GM23338 (cell line): ENCODE measurements around the gene SCYGR1. TPM values are rescaled to one million over a fixed set of nuclear protein-coding genes. Genes with fewer than 3 reads are reported as not detected.

Experiments
- ATAC-seq: fragments of 200-7000 bp; cut with Tn5 transposase; 3 replicates; pipeline ENCODE4 v1.9.1; 2020
- DNase-seq: peaks from one replicate; pipeline ENCODE4 v3.0.0-alpha.2; 2015; ENCODE audit warnings: low spot score
- H2AFZ ChIP-seq: fragments of 200-600 bp; sonication (generic); 2 replicates; pipeline ENCODE4 v1.8.0; 2016; ENCODE audit warnings: antibody characterized with exemption, mild to moderate bottlenecking, moderate library complexity
- H3F3A ChIP-seq: fragments of 200-600 bp; sonication (generic); replicated peaks from 2 replicates; pipeline ENCODE4 v1.8.0; 2017; ENCODE audit warnings: antibody characterized with exemption, mixed run types, low read depth
- H3K27ac ChIP-seq: fragments of 200-600 bp; sonication (generic); 2 replicates; pipeline ENCODE4 v1.6.1; 2016; ENCODE audit warnings: low read depth
- H3K27me3 ChIP-seq: fragments of 200-600 bp; sonication (generic); 2 replicates; pipeline ENCODE4 v1.8.0; 2016; ENCODE audit warnings: mild to moderate bottlenecking, mixed run types, moderate library complexity; ENCODE audit not compliant: insufficient read depth
- H3K36me3 ChIP-seq: fragments of 200-600 bp; sonication (generic); 2 replicates; pipeline ENCODE4 v1.8.0; 2016; ENCODE audit warnings: mild to moderate bottlenecking; ENCODE audit not compliant: insufficient read depth
- H3K4me1 ChIP-seq: fragments of 200-600 bp; sonication (generic); 2 replicates; pipeline ENCODE4 v1.8.0; 2016; ENCODE audit warnings: mild to moderate bottlenecking, moderate library complexity; ENCODE audit not compliant: insufficient read depth
- H3K4me2 ChIP-seq: fragments of 200-600 bp; sonication (generic); 2 replicates; pipeline ENCODE4 v1.7.1; 2017; ENCODE audit warnings: mixed run types
- H3K4me3 ChIP-seq: fragments of 200-600 bp; sonication (generic); 2 replicates; pipeline ENCODE4 v1.6.1; 2016; ENCODE audit warnings: mixed run types
- H3K79me2 ChIP-seq: fragments of 200-600 bp; sonication (generic); replicated peaks from 2 replicates; pipeline ENCODE4 v1.8.0; 2017; ENCODE audit warnings: mild to moderate bottlenecking; ENCODE audit not compliant: insufficient read depth
- H3K9me2 ChIP-seq: fragments of 200-600 bp; sonication (generic); 2 replicates; pipeline ENCODE4 v1.8.0; 2017; ENCODE audit not compliant: insufficient read depth
- H4K20me1 ChIP-seq: fragments of 200-600 bp; sonication (generic); replicated peaks from 2 replicates; pipeline ENCODE4 v1.8.0; 2017; ENCODE audit warnings: mild to moderate bottlenecking; ENCODE audit not compliant: insufficient read depth
- H3K27ac Mint-ChIP-seq: 2 replicates; pipeline ENCODE4 v1.8.0; 2020; ENCODE audit warnings: inconsistent platforms, mild to moderate bottlenecking, moderate library complexity, mixed read lengths
- H3K27me3 Mint-ChIP-seq: 3 replicates; pipeline ENCODE4 v1.8.0; 2022; ENCODE audit warnings: low read depth, mild to moderate bottlenecking, moderate library complexity, mixed read lengths, inconsistent platforms; ENCODE audit not compliant: insufficient read depth, poor library complexity
- H3K36me3 Mint-ChIP-seq: 3 replicates; pipeline ENCODE4 v1.8.0; 2021; ENCODE audit warnings: low read depth, mild to moderate bottlenecking, inconsistent platforms, moderate library complexity, mixed read lengths
- H3K4me1 Mint-ChIP-seq: 3 replicates; pipeline ENCODE4 v1.8.0; 2020; ENCODE audit warnings: mild to moderate bottlenecking, inconsistent platforms, mixed read lengths
- H3K4me3 Mint-ChIP-seq: 3 replicates; pipeline ENCODE4 v1.8.0; 2021; ENCODE audit warnings: moderate library complexity, mild to moderate bottlenecking, inconsistent platforms, mixed read lengths
- H3K9me3 Mint-ChIP-seq: 3 replicates; pipeline ENCODE4 v1.8.0; 2020; ENCODE audit warnings: moderate library complexity, mild to moderate bottlenecking, inconsistent platforms, mixed read lengths
- ETS1 ChIP-seq: IDR thresholded peaks from 2 replicates; pipeline ENCODE4 v1.6.1; 2016; ENCODE audit warnings: antibody characterized with exemption
- EZH2phosphoT487 ChIP-seq: fragments of 200-600 bp; sonication (generic); IDR thresholded peaks from one replicate; pipeline ENCODE4 v1.8.1; 2018; ENCODE audit warnings: antibody characterized with exemption; ENCODE audit not compliant: unreplicated experiment
- REST ChIP-seq: IDR thresholded peaks from one replicate; pipeline ENCODE4 v1.6.1; 2018; ENCODE audit warnings: antibody characterized with exemption; ENCODE audit not compliant: unreplicated experiment
- STAT1 ChIP-seq: IDR thresholded peaks from one replicate; pipeline ENCODE4 v1.6.1; 2016; ENCODE audit warnings: antibody characterized with exemption; ENCODE audit not compliant: unreplicated experiment
- polyA plus RNA-seq: library from polyadenylated mRNA; unstranded; fragments of >200 nt; fragmentation: Nextera tagmentation; extraction: Ambion mirVana; gene quantifications from 2 replicates; pipeline ENCODE4 v1.2.1, GENCODE V29; 2016
- total RNA-seq: library from RNA; depleted of rRNA; stranded (reverse); fragments of >200 nt; shearing (Covaris generic); gene quantifications from 2 replicates; pipeline ENCODE4 v1.2.3, GENCODE V29; 2014
- TF ChIP-seq, protein P1 (sequence below): fragments of 250-450 bp; sonication (Bioruptor Pico); IDR thresholded peaks from 2 replicates; pipeline ENCODE4 v1.5.0; 2020; ENCODE audit warnings: mild to moderate bottlenecking, moderate library complexity

SCYGR1 gene
- total and polyA plus RNA-seq, 2 experiments from 2014 or later: not detected

DNA sequence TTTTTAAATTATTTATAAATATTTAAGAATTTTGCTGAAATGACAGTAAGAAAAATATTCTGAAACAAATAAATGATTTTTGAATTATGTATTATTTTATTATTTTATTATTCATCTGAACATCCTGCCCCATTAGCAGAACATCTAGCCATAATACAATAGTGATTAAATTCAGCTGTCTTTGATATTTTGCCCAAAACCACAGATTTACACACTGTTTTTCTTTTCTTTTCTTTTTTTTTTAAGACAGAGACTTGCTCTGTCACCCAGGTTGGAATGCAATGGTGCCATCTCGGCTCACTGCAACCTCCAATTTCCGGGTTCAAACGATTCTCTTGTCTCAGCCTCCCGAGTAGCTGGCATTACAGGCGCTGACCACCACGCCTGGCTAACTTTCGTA lies 1.9 kb upstream of the SCYGR1 start (continued):
- TF ChIP-seq, protein P1, sequence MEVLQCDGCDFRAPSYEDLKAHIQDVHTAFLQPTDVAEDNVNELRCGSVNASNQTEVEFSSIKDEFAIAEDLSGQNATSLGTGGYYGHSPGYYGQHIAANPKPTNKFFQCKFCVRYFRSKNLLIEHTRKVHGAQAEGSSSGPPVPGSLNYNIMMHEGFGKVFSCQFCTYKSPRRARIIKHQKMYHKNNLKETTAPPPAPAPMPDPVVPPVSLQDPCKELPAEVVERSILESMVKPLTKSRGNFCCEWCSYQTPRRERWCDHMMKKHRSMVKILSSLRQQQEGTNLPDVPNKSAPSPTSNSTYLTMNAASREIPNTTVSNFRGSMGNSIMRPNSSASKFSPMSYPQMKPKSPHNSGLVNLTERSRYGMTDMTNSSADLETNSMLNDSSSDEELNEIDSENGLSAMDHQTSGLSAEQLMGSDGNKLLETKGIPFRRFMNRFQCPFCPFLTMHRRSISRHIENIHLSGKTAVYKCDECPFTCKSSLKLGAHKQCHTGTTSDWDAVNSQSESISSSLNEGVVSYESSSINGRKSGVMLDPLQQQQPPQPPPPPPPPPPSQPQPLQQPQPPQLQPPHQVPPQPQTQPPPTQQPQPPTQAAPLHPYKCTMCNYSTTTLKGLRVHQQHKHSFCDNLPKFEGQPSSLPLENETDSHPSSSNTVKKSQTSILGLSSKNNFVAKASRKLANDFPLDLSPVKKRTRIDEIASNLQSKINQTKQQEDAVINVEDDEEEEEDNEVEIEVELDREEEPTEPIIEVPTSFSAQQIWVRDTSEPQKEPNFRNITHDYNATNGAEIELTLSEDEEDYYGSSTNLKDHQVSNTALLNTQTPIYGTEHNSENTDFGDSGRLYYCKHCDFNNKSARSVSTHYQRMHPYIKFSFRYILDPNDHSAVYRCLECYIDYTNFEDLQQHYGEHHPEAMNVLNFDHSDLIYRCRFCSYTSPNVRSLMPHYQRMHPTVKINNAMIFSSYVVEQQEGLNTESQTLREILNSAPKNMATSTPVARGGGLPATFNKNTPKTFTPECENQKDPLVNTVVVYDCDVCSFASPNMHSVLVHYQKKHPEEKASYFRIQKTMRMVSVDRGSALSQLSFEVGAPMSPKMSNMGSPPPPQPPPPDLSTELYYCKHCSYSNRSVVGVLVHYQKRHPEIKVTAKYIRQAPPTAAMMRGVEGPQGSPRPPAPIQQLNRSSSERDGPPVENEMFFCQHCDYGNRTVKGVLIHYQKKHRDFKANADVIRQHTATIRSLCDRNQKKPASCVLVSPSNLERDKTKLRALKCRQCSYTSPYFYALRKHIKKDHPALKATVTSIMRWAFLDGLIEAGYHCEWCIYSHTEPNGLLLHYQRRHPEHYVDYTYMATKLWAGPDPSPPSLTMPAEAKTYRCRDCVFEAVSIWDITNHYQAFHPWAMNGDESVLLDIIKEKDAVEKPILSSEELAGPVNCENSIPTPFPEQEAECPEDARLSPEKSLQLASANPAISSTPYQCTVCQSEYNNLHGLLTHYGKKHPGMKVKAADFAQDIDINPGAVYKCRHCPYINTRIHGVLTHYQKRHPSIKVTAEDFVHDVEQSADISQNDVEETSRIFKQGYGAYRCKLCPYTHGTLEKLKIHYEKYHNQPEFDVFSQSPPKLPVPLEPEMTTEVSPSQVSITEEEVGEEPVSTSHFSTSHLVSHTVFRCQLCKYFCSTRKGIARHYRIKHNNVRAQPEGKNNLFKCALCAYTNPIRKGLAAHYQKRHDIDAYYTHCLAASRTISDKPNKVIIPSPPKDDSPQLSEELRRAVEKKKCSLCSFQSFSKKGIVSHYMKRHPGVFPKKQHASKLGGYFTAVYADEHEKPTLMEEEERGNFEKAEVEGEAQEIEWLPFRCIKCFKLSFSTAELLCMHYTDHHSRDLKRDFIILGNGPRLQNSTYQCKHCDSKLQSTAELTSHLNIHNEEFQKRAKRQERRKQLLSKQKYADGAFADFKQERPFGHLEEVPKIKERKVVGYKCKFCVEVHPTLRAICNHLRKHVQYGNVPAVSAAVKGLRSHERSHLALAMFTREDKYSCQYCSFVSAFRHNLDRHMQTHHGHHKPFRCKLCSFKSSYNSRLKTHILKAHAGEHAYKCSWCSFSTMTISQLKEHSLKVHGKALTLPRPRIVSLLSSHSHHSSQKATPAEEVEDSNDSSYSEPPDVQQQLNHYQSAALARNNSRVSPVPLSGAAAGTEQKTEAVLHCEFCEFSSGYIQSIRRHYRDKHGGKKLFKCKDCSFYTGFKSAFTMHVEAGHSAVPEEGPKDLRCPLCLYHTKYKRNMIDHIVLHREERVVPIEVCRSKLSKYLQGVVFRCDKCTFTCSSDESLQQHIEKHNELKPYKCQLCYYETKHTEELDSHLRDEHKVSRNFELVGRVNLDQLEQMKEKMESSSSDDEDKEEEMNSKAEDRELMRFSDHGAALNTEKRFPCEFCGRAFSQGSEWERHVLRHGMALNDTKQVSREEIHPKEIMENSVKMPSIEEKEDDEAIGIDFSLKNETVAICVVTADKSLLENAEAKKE (CRISPR knock-in tag): no peak
- TF ChIP-seq EZH2phosphoT487 (no peak), REST (no peak)

DNA sequence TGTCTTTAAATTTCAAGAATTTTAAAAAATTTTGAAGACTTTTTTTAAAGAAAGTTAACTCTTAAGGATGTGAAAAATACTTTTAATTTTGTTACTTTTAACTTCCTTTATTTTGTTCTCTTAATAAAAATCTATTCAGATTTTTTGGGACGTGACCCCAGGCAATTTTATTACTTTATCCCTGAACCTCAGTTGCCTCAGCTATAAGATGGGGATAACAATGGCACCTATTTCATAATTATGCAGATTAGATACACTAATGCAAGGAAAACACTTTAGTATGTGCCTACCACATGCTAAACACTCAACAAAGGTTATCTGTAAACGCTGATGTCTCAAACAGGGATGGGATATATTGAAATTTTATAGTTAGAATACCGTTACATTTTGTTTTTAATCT lies 1.5 kb upstream of the SCYGR1 start:
- H3K27me3 Mint-ChIP-seq: peaks cover 4% of the 10 kb centered on the region
- Histone ChIP-seq H3K27ac (no peak overlapping the region), H3K79me2 (no peaks in the 10 kb centered on the region), H3F3A (no peaks in the 10 kb centered on the region), H3K4me1 (peaks cover 7% of the 10 kb centered on the region), H3K36me3 (no peaks in the 10 kb centered on the region), H4K20me1 (no peaks in the 10 kb centered on the region), H3K9me2 (0 out of 2 replicates have a peak, but pooled peaks cover 3% of the 10 kb centered on the region), H3K27me3 (no peaks in the 10 kb centered on the region), H3K4me3 (no peak overlapping the region), H3K4me2 (no peak overlapping the region), H2AFZ (no peak overlapping the region)
- peaks cover 7% of the 10 kb centered on the region for H3K4me1 Mint-ChIP-seq
- H3K4me3 Mint-ChIP-seq: no peak overlapping the region
- ATAC-seq (no peak), DNase-seq (no peak)
- no peaks in the 10 kb centered on the region for H3K9me3 Mint-ChIP-seq
- H3K27ac Mint-ChIP-seq: no peak overlapping the region
- H3K36me3 Mint-ChIP-seq: no peaks in the 10 kb centered on the region
- TF ChIP-seq STAT1: no peak
- TF ChIP-seq ETS1: no peak
- TF ChIP-seq, protein P1 (CRISPR knock-in tag): no peak
